SW 1271 (cell line): ENCODE measurements around the gene MDFIC2.
"Not testable (repeated sequence)": the region's sequence is repeated elsewhere in the genome, so short reads cannot be mapped to it uniquely, and the experiment has no call there.

Experiments
- DNase-seq, 2 experiments: peaks; one replicate each; lab custom pipeline; 2025; lab: John Stamatoyannopoulos, UW

Gene MDFIC2

GRCh38 chr3:70256566-70256965, 55.9 kb downstream of the MDFIC2 start:
- DNase-seq: no peak

DNA sequence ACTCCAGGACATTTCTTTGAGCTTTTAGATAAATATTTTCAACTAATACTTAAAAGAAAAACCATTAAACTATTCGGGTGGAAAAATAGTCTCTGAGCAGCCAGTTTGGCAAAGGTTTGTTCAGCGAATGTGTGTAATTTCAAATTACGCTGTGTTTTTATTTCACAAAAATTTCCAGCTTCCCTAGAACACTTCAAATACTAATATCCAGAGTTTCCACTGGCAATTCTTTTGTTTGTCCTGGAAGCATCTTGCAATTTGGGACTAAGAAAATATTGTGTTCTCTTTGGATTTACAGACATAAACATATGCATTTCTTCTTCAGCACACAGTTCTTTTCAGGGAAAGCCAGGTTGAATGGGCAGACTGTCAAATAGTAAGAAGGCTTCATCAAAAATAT, 61.9 kb downstream of the MDFIC2 start:
- no peak for DNase-seq

DNA sequence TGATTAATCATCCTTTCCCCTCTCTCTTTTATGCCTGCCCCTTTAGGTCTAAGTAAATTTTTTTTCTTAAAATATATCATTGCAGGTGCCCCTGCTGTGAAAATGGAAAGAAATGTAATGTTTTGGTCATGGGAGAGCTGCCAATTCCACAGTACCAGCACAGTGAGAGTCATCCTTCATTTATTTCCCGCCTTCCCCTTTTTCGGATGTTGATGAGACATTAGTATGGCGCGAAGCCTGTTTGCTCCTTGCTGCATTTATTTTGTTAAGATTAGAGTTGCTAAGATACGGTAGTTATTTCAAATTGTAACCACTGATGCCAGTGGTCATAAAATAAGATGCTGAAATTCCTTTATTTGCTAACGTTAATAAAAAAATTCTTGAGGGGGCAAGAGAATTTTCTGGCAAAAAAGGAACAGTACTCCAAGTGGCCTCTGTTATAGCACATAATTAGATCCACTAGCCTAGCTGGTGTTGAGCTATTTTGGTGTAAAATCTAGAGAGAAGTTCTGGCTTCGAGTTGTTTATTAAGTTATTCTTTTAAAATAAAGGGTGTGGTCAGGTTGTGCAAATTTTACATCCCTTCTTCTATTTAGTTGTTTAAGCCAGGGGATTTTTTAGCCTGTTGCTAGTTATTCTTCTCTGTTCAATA, 62.8 kb downstream of the MDFIC2 start:
- no peak for DNase-seq

DNA sequence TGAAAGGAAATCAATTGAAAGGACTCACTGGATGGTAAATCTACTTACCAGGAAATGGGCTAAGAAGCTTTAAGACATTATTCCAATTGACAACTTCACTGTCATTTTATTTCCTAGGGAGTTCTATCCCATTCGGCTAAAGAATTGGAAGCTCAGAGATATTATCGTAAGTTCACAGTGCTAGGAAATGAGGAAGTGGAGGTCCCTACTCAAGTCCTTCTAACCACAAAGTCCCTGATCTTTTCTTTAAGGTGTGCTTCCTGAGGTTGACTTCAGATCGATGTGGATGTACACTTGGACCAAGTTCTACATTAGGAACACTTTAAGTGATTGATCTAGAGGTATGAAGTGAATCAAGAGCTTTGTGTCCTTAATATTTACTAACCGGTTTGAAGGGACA, 63.6 kb downstream of the MDFIC2 start:
- no peak for DNase-seq

- DNase-seq: no peak
Measured at GRCh38 chr3:70247955-70248354, 64.5 kb downstream of the MDFIC2 start.

DNA sequence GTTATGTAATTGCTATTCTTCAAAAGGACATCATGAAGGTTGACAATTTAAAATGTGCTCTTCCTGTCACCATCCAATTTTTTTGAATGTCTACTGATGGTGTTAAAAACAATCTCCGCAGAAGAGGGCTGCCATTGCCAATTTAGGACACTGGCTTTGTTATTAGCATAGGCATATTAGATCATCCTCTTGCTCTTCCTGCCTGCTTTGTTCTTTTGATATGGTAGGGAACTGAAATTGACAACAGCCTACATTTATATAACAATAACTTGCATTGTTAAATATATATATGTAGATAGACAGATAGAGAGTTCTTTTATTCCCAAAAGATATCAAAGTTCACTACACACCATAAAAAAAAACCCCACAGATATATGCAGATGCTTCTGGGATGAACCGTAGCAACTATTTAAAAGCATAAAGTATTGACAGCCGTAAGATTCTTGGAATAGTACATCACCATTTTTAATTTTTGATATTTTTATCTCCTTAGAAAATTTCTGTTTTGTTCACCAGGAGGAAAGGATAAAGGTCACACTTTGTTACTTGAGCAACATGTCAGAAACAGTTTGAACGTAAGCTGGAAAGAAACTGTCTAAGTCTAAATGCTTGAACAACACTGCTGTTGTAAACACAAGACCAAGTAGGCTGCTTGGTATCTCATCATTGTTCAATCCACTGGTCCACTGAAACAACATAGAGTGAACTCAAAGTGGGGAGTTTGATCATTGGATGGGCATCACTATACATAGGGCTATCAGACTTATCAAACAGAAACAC, 66.5 kb downstream of the MDFIC2 start:
- DNase-seq: no peak

GRCh38 chr3:70244422-70244821, 68.0 kb downstream of the MDFIC2 start:
- DNase-seq: no peak

GRCh38 chr3:70242297-70242882, 70.0 kb downstream of the MDFIC2 start:
- no peak for DNase-seq

DNA sequence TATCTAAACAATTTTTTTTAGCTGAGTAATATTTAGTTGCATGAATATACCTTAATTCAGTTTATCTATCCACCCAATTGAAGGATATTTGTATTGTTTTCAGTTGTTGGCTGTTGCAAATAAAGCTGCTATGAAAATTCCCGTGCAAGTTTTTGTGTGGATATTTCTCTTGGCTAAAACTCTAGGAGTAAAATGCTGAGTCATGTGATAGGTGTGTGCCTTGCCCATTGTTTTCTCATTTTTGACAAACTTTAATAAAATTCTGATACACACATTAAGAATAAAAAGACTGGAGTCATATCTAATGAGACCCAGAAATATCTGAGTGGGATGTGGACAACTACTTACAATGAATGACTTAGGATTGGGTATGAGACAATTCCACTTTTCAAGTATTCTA, 78.6 kb downstream of the MDFIC2 start:
- no peak for DNase-seq

DNA sequence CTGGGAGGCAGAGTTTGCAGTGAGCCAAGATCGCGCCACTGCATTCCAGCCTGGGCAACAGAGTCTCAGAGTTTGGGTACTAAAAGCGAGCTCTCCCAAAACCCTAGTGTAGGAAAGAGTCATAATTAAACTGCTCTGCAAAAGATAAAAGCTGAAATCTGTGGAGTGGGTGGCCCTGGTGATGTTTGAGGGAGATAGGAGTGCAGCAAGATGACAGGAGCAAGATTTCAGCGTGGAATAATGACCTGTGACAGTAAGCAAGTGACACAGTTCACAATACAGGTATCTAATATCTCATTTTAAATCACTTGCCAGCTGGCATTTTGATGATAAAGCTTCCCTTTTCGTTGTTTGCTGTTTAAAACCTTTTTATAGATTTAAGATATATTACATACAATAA, 79.3 kb downstream of the MDFIC2 start:
- no peak for DNase-seq

DNA sequence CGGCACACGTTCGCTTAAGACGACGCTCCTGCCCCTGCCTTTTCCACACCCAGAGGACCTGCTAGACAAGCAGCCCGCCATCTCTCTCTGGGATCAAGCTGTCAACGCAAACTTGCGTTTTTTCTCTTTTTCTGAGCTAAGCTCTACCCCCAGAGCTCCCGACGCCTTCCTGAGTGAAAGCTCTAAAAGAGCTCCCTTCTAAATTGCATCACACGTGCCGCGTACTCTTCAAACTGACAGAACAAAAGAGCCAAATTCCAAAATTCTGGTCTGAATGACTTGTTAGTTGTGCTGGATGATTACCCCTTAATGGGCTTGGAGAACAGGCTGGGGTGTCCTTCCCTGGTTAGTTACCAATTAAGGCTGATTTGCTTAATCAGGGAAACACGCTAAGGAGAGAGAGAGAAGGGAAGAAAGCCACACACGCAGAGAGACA, 81.2 kb downstream of the MDFIC2 start:
- DNase-seq: no peak

DNA sequence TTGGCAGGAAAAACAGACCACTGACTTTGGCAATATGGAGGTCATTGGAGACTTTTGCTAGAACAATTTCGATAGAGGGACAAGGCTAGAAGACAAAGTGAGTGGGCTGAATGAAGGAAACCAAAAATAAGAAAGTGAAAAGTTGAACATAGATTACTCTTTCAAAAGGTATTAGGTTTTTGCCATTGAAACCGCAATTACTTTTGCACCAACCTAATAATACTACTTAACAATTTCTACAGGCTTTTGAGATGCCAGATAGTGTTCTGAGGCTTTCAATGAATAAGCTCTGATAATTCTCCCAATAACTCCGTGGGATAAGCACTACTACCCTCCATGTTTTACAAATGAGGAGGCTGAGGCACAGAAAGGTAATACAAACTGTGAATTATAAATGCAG, 85.0 kb downstream of the MDFIC2 start:
- DNase-seq: no peak

DNA sequence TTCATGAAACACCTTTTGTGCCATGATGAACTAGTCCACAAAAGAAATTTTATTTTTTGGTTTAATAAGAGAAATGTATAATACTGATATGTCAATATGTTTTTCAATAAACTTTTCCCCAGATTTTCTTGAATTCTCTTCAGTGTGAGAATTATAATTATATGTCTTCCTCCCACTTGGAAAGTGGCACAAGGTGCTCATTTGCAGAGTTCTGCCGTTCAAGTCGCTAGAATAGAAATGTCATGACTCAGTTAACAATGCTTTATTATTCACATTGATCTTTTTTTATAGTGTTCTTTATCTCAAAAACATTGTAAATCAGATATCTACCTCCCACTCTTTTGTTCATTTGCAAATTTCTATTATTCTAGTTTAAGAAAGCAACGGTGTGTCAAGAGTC, 87.3 kb downstream of the MDFIC2 start:
- DNase-seq: no peak

GRCh38 chr3:70224337-70224736, 88.1 kb downstream of the MDFIC2 start:
- no peak for DNase-seq

DNA sequence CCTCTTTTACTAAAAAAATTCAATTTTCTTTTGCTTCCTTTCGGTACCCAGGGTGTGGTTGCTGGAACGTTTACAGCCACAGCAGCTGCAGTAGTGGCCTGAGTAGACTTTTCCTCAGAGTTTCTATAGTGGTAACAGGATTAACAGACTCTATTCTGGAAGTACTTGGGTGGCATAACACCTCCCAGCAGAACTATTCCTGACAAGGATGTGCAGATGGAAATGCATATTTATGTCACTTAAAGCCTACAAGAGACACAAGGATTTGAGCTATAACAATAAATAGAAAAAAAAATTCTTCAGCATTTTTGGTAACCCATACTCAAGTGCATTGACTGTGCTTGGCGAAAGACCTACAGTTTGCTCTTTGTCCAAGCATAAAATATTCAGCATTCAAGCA, 94.0 kb downstream of the MDFIC2 start:
- no peak for DNase-seq

DNA sequence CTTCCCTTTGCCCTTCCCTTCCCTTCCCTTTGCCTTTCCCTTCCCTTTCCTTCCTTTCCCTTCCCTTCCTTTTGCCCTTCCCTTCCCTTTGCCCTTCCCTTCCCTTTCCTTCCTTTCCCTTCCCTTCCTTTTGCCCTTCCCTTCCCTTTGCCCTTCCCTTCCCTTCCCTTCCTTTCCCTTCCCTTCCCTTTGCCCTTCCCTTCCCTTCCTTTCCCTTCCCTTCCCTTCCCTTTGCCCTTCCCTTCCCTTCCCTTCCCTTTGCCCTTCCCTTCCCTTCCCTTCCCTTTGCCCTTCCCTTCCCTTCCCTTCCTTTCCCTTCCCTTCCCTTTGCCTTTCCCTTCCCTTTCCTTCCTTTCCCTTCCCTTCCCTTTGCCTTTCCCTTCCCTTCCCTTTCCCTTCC, 101.2 kb downstream of the MDFIC2 start:
- not testable (repeated sequence) for DNase-seq

GRCh38 chr3:70201975-70202374, 110.5 kb downstream of the MDFIC2 start:
- no peak for DNase-seq

DNA sequence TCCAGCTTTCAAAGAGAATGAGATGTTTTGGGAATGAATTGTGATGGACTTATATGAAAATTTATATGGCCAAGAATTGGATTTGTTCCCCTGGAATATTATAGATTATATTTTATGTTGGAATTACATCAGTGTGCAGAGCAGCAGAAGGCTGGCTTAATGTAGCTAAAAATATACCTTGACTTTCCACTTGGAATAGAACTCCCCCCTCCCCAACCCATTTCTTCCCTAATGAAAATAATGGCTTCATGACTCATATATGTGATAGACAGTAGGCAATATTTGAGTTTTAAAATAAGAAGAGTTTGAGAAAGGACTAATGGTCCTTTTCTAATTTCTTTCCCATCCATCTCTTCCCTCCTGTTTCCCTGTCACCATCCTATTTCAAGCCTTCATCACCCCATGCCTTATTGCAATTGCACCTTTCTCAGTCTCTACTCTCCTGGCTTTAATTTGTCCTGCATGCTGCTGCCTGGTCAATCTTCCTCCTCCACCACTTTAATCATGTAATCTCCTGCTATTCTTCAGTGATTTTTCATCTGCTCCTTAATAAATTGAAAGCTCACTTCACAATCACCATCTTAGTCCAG, 122.5 kb downstream of the MDFIC2 start:
- no peak for DNase-seq

- DNase-seq: no peak
Measured at GRCh38 chr3:70186221-70186620, 126.2 kb downstream of the MDFIC2 start.

DNA sequence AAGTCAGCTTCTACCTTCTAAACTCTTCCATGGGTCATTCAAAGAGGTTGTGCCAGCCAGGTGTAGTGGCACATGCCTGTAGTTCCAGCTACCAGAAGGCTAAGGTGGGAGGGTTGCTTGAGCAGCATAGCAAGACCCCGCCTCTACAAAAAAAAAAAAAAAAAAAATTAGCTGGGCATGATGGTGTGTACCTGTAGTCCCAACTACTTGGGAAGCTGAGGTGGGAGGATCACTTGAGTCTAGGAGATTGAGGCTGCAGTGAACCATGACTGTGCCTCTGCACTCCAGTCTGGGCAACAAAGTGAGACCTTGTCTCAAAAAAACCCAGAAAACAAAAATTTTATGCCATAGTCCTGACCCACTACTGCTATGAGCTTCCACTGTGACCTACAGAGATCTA, 126.8 kb downstream of the MDFIC2 start:
- DNase-seq: no peak

DNA sequence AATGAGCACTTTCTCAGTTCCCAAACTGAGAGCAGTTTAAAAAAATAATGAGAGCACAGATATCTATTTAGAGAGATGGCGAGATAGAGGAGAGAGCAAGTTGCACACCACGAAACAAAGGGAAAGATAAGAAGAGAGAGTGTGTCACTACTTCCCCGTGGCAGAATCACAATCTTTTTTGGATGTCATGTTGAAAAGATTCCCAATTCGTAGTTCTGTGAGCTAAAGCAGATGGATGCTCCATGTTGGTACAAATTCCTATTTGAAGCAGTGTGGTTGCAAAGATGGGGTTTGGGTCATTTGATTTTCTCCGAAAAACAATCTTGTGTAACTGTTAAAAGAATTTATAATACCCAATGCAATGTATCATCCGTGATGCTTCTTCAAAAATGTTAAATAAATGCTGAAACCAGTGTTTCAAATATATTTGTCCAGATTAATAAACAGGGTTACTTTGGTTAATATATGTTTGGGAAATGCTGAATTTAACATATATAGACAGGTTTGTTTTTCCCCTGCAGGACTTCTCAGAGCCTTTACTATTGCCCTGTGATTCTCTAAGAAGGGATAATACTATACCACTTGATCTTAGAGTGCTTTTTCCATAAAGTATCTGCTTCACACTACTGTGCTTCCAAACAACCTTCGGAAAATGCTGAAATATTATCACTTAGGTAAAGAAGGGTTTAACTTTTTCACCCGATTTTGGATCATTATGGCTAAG, 128.5 kb downstream of the MDFIC2 start:
- DNase-seq: no peak

GRCh38 chr3:70182166-70182565, 130.3 kb downstream of the MDFIC2 start:
- DNase-seq: no peak
